Activated naive CD4-positive, alpha-beta T cell (primary cell): Measurements from ENCODE around the gene PGRMC2.

ENCODE experiments used
- DNase-seq, 4 experiments: peaks; one replicate each; lab custom pipeline; 2025; lab: John Stamatoyannopoulos, UW

The PGRMC2 gene

DNA sequence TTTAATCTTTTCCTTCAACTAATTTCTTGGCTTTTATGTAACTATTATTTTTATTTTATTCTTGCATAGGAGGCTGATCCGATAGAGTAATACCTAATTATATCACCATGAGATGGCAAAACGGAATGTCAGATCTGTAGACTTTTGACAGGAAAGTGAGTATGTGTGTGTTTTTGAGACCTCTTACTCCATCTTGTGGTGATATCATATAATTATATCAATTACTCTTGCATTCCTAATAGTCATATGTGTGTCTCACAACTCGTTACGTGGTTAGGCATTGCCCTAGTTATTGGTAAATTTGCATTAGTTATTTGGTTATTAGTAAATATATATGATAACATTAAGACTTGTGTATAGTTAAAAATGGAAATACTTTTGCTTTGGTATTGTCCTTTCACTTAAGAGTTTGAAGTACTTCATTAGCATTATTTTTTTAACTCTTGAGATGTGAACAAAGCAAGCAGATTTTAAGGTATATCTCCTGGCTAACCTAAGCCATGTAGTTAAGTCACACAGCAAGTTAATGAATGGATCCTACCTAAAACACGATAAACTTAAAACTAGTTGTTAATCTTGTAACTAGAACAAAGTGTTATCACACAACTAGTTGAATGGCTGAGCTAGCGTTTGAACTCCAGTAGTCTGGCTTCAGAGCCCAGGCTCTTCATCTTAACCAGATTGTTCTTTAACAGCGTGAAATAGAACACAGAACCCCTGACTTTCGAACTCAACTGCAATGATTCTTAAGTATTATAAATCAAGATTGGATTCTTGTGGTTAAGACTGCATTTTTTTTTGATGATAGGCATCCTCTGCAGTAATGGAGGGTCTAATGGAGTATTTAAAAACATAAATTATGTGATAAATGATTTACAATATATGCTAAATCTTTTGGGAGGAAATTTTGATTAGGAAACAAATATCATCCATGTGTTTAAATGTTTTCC lies 67.1 kb downstream of the PGRMC2 start:
- no peak for DNase-seq
